Thymus (tissue), 11 donors: ENCODE results near the gene RAPGEF3. TPM values are rescaled to one million over a fixed set of nuclear protein-coding genes. Genes with fewer than 3 reads are reported as not detected.
A peak's percentile ranks its signal among the peaks of the same experiment; 100 is the strongest.

Experiments
- DNase-seq, 9 donors: peaks; one replicate each; pipeline ENCODE4 v3.0.0-alpha.2; 2013; ENCODE audit warnings: low spot score in 9 of 9, low read depth in 6 of 9, missing footprints in 1 of 9
- H3K27ac ChIP-seq, 2 donors: one replicate each; pipeline ENCODE4 v1.5.1; 2013; ENCODE audit warnings: control low read depth in 1 of 2, low read depth in 1 of 2, low read length in 1 of 2, mild to moderate bottlenecking in 1 of 2, moderate library complexity in 1 of 2
- H3K27me3 ChIP-seq, 2 donors: one replicate each; pipeline ENCODE4 v1.5.1; 2013; ENCODE audit warnings: low read length in 1 of 2; ENCODE audit not compliant: control insufficient read depth in 2 of 2, insufficient read depth in 1 of 2
- H3K36me3 ChIP-seq, 2 donors: one replicate each; pipeline ENCODE4 v1.5.1; 2013; ENCODE audit warnings: low read length in 1 of 2, mild to moderate bottlenecking in 1 of 2, moderate library complexity in 1 of 2; ENCODE audit not compliant: control insufficient read depth in 2 of 2, insufficient read depth in 2 of 2
- H3K4me1 ChIP-seq, 2 donors: one replicate each; pipeline ENCODE4 v1.5.1; 2013; ENCODE audit warnings: low read length in 2 of 2; ENCODE audit not compliant: control insufficient read depth in 2 of 2, insufficient read depth in 2 of 2
- H3K4me3 ChIP-seq, 2 donors: one replicate each; pipeline ENCODE4 v1.5.1; 2013; ENCODE audit warnings: low read length in 2 of 2, control low read depth in 1 of 2, mild to moderate bottlenecking in 1 of 2
- H3K9me3 ChIP-seq, 2 donors: one replicate each; pipeline ENCODE4 v1.5.1; 2013; ENCODE audit warnings: low read length in 1 of 2, mild to moderate bottlenecking in 1 of 2; ENCODE audit not compliant: control insufficient read depth in 2 of 2, insufficient read depth in 1 of 2
- WGBS: extraction: QIAGEN DNeasy Blood & Tissue Kit; methylation state at CpG from one replicate; pipeline ENCODE4 v1.1.7; 2013; 5-methylcytosine and 5-hydroxymethylcytosine counted together
- polyA plus RNA-seq: library from polyadenylated mRNA; stranded (reverse); fragments of 200-250 nt; gene quantifications from one replicate; pipeline ENCODE4 v1.2.3, GENCODE V29; 2013
- total RNA-seq: library from RNA; stranded (reverse); fragments of 120-200 nt; gene quantifications from one replicate; pipeline ENCODE4 v1.2.4, GENCODE V29; 2013
- donor health status: healthy.

Gene RAPGEF3
- total and polyA plus RNA-seq, 2 donors = 1.6 to 20.9 TPM

DNA sequence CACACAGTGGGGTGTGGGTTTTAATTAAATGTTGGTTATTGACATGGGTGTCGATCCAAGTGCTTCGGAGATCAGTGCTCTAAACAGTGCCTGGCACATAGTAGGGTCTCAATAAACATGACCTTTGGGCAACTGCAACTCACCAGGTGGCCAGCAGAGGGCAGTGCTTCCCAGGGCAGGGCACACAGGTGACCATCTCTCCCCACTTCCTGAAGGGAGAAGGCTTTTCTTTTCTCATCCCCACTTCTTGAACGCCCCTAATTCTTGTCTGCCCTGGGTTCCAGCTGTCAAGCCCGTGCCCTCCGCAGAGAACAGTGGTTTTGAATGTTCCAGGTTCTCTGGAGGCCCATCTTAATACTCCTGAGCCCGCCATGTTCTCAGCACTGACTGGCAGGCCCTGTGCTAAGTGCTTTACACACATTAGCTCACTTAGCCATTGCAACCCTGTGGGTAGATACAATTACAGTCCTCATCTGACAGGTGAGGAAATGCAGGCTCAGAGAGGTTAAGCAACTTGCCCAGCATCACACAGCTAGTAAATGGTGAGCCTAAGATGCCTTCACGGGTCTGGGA lies 16.3 kb downstream of the RAPGEF3 start:
- peaks cover 0 to 19% of the 10 kb centered on the region in 2 donors for H3K27me3 ChIP-seq
- DNase-seq = peak in 6 of 9 donors; percentile 39 to 70 (median 58)

DNA sequence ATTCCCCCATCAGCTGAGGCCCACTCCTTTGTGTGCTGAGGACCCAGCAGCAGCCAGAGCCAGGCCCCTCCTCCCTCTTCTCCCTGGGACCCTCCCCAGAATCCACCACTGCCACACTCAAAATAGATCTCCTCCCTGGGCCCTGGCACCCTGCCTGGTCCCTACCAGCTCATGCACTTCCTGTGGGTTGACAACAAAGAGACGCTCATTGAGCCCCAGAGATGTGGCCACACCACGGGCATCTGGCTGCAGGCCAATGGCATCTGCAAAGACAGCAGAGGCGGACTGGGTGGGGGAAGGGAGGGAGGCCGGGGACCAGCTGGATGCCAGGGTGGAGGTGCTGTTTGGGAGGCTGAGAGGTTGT lies 17.4 kb downstream of the RAPGEF3 start:
- DNase-seq = peak in 1 of 9 donors; percentile 37
- WGBS = 2% methylated on average over 4 of the region's 4 CpGs
- H3K4me3 ChIP-seq = no peak overlapping the region
- H3K9me3 ChIP-seq = no peaks in the 10 kb centered on the region
- no peak overlapping the region for H3K27ac ChIP-seq
- H3K27me3 ChIP-seq = peaks cover 0 to 14% of the 10 kb centered on the region in 2 donors
- H3K36me3 ChIP-seq = no peaks in the 10 kb centered on the region
- peaks cover 7 to 23% of the 10 kb centered on the region in 2 donors for H3K4me1 ChIP-seq

More for the DNA sequence above, 16.3 kb downstream of the RAPGEF3 start:
- Histone ChIP-seq H3K36me3 (no peaks in the 10 kb centered on the region), H3K4me3 (no peak overlapping the region), H3K9me3 (no peaks in the 10 kb centered on the region), H3K27ac (no peak overlapping the region), H3K4me1 (peaks cover 7 to 23% of the 10 kb centered on the region in 2 donors)
- WGBS = 80% methylated on average over 7 of the region's 7 CpGs

DNA sequence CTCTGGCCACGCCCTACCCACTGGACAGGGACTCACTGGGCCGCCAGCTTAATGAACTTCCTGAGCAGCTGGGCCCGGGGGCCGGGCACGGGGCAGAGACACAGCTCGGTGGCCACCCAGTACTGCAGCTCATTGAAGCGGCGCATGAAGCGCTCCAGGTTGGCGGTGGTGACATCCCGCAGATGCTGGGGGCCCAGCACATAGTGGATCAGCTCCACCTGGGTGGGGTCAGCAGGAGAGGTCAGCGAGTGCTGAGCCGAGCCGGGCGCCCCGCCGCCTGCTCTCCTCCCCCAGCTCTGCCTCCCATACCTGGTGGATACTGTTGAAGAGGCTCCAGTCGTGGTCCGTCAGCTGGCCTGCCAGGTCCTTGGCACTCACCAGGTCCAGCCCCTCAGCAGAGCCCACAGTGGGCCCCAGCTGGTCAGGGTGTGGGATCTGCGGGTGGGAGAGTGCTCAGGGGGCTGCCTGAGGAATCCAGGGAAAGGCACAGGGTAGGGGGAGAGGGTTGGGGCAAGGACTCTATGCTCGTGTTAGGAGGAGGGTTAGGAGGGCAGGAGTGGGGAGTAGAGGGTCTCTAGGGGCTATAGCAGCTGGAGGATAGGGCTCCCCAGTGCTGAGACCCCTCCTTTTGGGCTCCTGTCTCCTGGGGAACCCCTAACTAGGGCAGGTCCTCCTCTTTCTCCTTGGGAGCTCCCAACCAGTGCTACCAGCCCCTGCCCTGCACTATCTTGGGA lies 17.9 kb downstream of the RAPGEF3 start:
- DNase-seq = no peak
- H3K36me3 ChIP-seq = no peaks in the 10 kb centered on the region
- peaks cover 7 to 23% of the 10 kb centered on the region in 2 donors for H3K4me1 ChIP-seq
- H3K9me3 ChIP-seq = no peaks in the 10 kb centered on the region
- H3K4me3 ChIP-seq = no peak overlapping the region
- H3K27ac ChIP-seq = no peak overlapping the region
- peaks cover 0 to 11% of the 10 kb centered on the region in 2 donors for H3K27me3 ChIP-seq
- 67% methylated on average over 21 of the region's 21 CpGs for WGBS

DNA sequence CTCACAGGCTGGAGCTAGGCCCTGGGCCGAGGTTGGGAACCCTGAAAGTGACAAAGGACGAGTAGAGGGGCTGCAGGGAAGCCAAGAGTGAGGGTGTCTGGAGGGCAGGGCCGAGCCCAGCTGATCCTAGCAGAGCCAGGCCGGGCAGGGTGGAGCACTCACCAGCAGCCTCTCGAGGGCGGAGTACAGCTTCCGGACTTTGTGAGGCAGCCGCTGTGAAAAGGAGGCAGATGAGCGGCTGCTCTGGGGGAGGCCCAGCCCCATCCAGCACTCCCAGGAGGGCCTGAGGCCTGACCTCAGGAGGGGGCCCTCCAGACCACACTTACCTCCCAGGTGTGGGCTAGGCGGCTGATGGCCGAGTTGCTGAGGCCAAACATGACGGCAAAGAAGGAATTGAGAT lies 18.7 kb downstream of the RAPGEF3 start:
- H3K27ac ChIP-seq = no peak overlapping the region
- 92% methylated on average over 12 of the region's 12 CpGs for WGBS
- H3K36me3 ChIP-seq = no peaks in the 10 kb centered on the region
- H3K4me1 ChIP-seq = peaks cover 7 to 23% of the 10 kb centered on the region in 2 donors
- H3K4me3 ChIP-seq = no peak overlapping the region
- DNase-seq = no peak
- peaks cover 0 to 8% of the 10 kb centered on the region in 2 donors for H3K27me3 ChIP-seq
- H3K9me3 ChIP-seq = no peaks in the 10 kb centered on the region

DNA sequence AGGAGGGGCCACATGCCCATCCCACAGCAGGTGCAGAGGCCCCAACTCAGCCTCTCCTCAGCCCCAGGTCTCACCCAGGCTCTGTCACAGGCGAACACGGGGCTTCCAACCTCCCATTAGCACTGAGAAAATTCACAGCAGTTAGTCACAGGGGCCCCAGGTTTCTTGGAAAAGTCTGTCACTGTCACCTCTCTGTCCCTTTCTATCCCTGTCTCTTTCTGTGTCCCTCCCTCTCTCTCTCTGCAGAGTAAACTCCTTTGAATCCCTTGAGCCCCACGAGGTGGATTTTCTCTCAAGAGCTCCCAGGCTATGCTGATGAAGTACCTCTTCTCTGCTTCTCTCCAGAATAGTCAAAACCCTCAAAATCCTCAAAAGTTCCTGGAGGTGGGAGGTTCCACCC lies 19.4 kb downstream of the RAPGEF3 start:
- H3K4me1 ChIP-seq = peaks cover 7 to 23% of the 10 kb centered on the region in 2 donors
- 62% methylated on average over 3 of the region's 3 CpGs for WGBS
- no peak overlapping the region for H3K4me3 ChIP-seq
- H3K36me3 ChIP-seq = no peaks in the 10 kb centered on the region
- no peak for DNase-seq
- no peak overlapping the region for H3K27ac ChIP-seq
- H3K27me3 ChIP-seq = peaks cover 0 to 5% of the 10 kb centered on the region in 2 donors
- no peaks in the 10 kb centered on the region for H3K9me3 ChIP-seq

GRCh38 chr12:47737936-47738594 lies 20.6 kb downstream of the RAPGEF3 start:
- Histone ChIP-seq H3K27ac (no peak overlapping the region), H3K4me1 (peaks cover 7 to 21% of the 10 kb centered on the region in 2 donors), H3K36me3 (no peaks in the 10 kb centered on the region), H3K27me3 (no peaks in the 10 kb centered on the region), H3K4me3 (no peak overlapping the region), H3K9me3 (no peaks in the 10 kb centered on the region)
- WGBS = 97% methylated on average over 17 of the region's 17 CpGs
- DNase-seq = no peak

DNA sequence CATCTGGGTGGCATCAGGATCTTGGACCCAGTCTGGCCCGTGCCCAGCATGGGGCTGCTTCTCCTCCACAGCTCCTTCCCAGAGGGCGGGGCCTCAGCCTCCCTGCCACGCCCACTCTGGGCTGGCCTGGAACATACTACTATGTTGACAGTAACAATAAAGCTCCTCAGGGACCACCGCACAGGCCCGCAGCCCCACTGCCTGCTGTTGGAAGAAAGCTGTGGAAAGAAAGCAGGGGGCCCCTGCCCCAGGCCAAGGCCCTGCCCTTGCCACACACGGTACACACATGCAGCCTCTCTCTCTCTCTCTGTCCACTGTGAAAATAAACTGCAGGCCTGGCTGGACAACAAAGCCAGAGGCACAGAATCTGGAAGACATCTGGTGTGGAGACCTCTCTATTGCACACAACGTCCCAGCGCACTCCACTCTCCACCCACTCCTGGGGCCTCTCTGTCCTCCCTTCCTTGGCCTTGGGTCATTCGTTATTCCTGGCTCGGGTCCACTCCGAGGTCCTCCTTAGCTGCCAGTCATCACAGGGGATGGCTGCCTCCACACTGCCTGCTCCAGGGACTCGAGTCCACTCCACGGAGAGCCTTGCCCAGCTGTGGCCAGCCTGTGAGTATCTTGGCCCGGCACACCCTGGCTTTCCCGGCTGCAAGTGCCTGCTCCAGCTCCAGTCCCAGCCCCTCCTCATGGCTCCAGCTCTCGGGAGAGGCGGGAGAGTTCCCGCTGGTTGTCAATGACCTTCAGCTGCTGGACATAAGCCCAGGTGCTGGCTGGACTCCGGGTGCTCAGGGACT lies 21.6 kb downstream of the RAPGEF3 start:
- no peak for DNase-seq
- Histone ChIP-seq H3K4me1 (peaks cover 7 to 21% of the 10 kb centered on the region in 2 donors), H3K27ac (no peak overlapping the region), H3K36me3 (no peaks in the 10 kb centered on the region), H3K9me3 (no peaks in the 10 kb centered on the region), H3K4me3 (no peak overlapping the region), H3K27me3 (no peaks in the 10 kb centered on the region)
- WGBS = 93% methylated on average over 19 of the region's 19 CpGs

DNA sequence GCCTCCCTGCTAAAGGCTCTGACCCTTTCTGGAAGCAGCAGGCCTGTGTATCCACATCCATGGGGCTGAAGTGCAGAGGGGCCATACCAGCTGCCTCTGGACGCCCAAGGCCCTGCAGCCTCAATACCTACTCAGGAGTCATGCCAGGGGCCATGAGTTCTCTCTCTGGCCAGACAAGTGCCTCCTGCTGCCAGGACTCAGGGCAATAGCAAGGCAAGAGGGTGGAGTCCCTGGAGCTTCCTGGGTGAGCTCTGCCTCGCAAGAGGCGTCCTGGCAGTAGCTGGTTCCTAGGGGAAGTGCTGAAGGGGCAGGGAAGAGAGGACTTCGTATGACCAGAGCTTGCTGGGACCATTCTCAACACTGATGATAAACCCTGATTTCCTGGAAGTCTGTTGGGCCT lies 22.5 kb downstream of the RAPGEF3 start:
- Histone ChIP-seq H3K9me3 (no peaks in the 10 kb centered on the region), H3K4me1 (peaks cover 2 to 14% of the 10 kb centered on the region in 2 donors), H3K4me3 (no peak overlapping the region), H3K36me3 (no peaks in the 10 kb centered on the region), H3K27ac (no peak overlapping the region), H3K27me3 (no peaks in the 10 kb centered on the region)
- no peak for DNase-seq
- 96% methylated on average over 4 of the region's 4 CpGs for WGBS
